Pancreas (tissue), 10 donors: ENCODE data around the gene LIN9. TPM values are rescaled to one million over a fixed set of nuclear protein-coding genes. Genes with fewer than 3 reads are reported as not detected.

ENCODE experiments used
- ATAC-seq, 4 donors: fragments of 200-7000 bp; cut with Tn5 transposase; one replicate each; pipeline versions ENCODE4 v1.8.0 to v1.9.1; 2020; ENCODE audit warnings: mild to moderate bottlenecking in 4 of 4, moderate library complexity in 4 of 4
- DNase-seq, 6 donors: peaks; one replicate each; pipeline ENCODE4 v3.0.0-alpha.2; 2020
- FAIRE-seq: peaks from 2 replicates; lab custom pipeline; 2012; peaks lifted over from hg19 to GRCh38; lab: Jason Lieb, UNC
- H3K27ac ChIP-seq, 4 donors: fragments of 200-600 bp; sonication (generic); 1 replicate in 3 of 4; 2 replicates in 1 of 4; pipeline versions ENCODE4 v1.5.0 to v1.8.0; 2020
- H3K27me3 ChIP-seq, 4 donors: fragments of 200-600 bp; one replicate each; pipeline ENCODE4 v1.8.0; 2021
- H3K36me3 ChIP-seq, 3 donors: fragments of 200-600 bp; sonication (generic) in 1 of 3; one replicate each; pipeline versions ENCODE4 v1.5.0 to v1.8.0; 2020 to 2021
- H3K4me1 ChIP-seq, 3 donors: fragments of 200-600 bp; one replicate each; pipeline ENCODE4 v1.8.0; 2021
- H3K4me3 ChIP-seq, 4 donors: fragments of 200-600 bp; sonication (generic) in 2 of 4; one replicate each; pipeline versions ENCODE4 v1.5.0 to v1.8.0; 2020 to 2021
- H3K9me3 ChIP-seq, 4 donors: fragments of 200-600 bp; one replicate each; pipeline ENCODE4 v1.8.0; 2021
- CTCF ChIP-seq, 4 donors: fragments of 200-600 bp; sonication (generic) in 3 of 4; IDR thresholded peaks; one replicate each; pipeline versions ENCODE4 v1.5.0 to v1.8.0; 2021; ENCODE audit warnings: antibody characterized with exemption in 4 of 4
- WGBS, 2 donors: extraction: QIAGEN DNeasy Blood & Tissue Kit; methylation state at CpG; one replicate each; pipeline ENCODE4 v1.1.7; 2013; 5-methylcytosine and 5-hydroxymethylcytosine counted together
- intact Hi-C, 3 donors: fragments of 100-400 bp; cut with DNase I; formaldehyde crosslinking; loops; one replicate each; pipeline versions ENCODE4 v1.11.1 to v1.14.2; 2022
- polyA plus RNA-seq, 2 donors: library from polyadenylated mRNA; stranded (reverse); fragments of 200-250 nt; gene quantifications; one replicate each; pipeline ENCODE4 v1.2.3, GENCODE V29; 2013
- total RNA-seq, 6 donors: library from RNA; stranded (reverse); fragmentation: NEBNext Ultra II Directional in 4 of 6; extraction: Animal tissue kit (Norgen Biotek cat#: 25700) in 4 of 6; gene quantifications; one replicate each; pipeline versions ENCODE4 v1.2.1 to v1.2.4, GENCODE V29; 2021 to 2023
- donor health status: healthy with polysubstance abuse.
- donor health status: DM: no; HTN: no; CAD: no; lungs with moderate emphysema.
- donor health status: DM: no; HTN: no; CAD: no.
- donor health status: control.
- donor health status: control.
- donor health status: Bipolar disorder and iron deficiency.
- donor health status: DM: yes; HTN: yes; CAD: no.
- donor health status: DM: no; HTN: no; CAD: no.
- donor health status: DM: no; HTN: no; CAD: no.
- donor health status: DM: yes; HTN: yes; CAD: no.

Gene LIN9
- total and polyA plus RNA-seq, 8 donors: 0.57 to 2.2 (median 1.2) TPM

- WGBS, 2 donors: 50 to 55% methylated on average over 5 of the region's 5 CpGs
- ATAC-seq: peak in 1 of 4 donors; percentile 39
- no peak overlapping the region for H3K4me3 ChIP-seq
- no peaks in the 10 kb centered on the region for H3K36me3 ChIP-seq
- no peaks in the 10 kb centered on the region for H3K27me3 ChIP-seq
- DNase-seq: no peak
- no peaks in the 10 kb centered on the region for H3K4me1 ChIP-seq
- no peak overlapping the region for H3K27ac ChIP-seq
- intact Hi-C loops: no loop called here
- H3K9me3 ChIP-seq: no peaks in the 10 kb centered on the region
- no peak for TF ChIP-seq CTCF (IDR thresholded peaks at IDR 0.05)
- FAIRE-seq: no peak
These were observed 107.9 kb downstream of the LIN9 start for GRCh38 chr1:226201029-226201593.

- H3K27ac ChIP-seq: no peak overlapping the region
- H3K4me3 ChIP-seq: no peak overlapping the region
- H3K27me3 ChIP-seq: no peaks in the 10 kb centered on the region
- no peak for DNase-seq
- intact Hi-C loops: loop anchor here in 1 of 3 donors (5.0 kb wide), 1 partner anchor 73 kb away; no protein-coding TSS in a partner anchor
- WGBS, 2 donors: 55 to 75% methylated on average over 2 of the region's 2 CpGs
- no peaks in the 10 kb centered on the region for H3K4me1 ChIP-seq
- no peak for ATAC-seq
- H3K9me3 ChIP-seq: no peaks in the 10 kb centered on the region
- H3K36me3 ChIP-seq: no peaks in the 10 kb centered on the region
- TF ChIP-seq CTCF (IDR thresholded peaks at IDR 0.05): no peak
- no peak for FAIRE-seq
These were observed 109.0 kb downstream of the LIN9 start for GRCh38 chr1:226199971-226200370.

GRCh38 chr1:226195144-226195543, 113.8 kb downstream of the LIN9 start:
- 71 to 80% methylated on average over 1 of the region's 1 CpG for WGBS, 2 donors

GRCh38 chr1:226187380-226187779, 121.6 kb downstream of the LIN9 start:
- peaks cover 6 to 13% (median 11%) of the 10 kb centered on the region in 3 donors for H3K4me1 ChIP-seq
- no peaks in the 10 kb centered on the region for H3K36me3 ChIP-seq
- no peak for DNase-seq
- intact Hi-C loops: no loop called here
- TF ChIP-seq CTCF (IDR thresholded peaks at IDR 0.05): no peak
- H3K27me3 ChIP-seq: no peaks in the 10 kb centered on the region
- ATAC-seq: no peak
- H3K9me3 ChIP-seq: no peaks in the 10 kb centered on the region
- no peak for FAIRE-seq
- WGBS, 2 donors: 79 to 86% methylated on average over 7 of the region's 7 CpGs
- H3K27ac ChIP-seq: peak overlapping the region in 1 of 4 donors; percentile 93
- peak overlapping the region in 3 of 4 donors; percentile 94 to 97 (median 96) for H3K4me3 ChIP-seq

More at GRCh38 chr1:226195144-226195543, 113.8 kb downstream of the LIN9 start:
- ATAC-seq: no peak
- no peak overlapping the region for H3K27ac ChIP-seq
- no peak for DNase-seq
- FAIRE-seq: no peak
- no peaks in the 10 kb centered on the region for H3K9me3 ChIP-seq
- no peaks in the 10 kb centered on the region for H3K36me3 ChIP-seq
- H3K4me1 ChIP-seq: no peaks in the 10 kb centered on the region
- H3K27me3 ChIP-seq: no peaks in the 10 kb centered on the region
- no peak for TF ChIP-seq CTCF (IDR thresholded peaks at IDR 0.05)
- intact Hi-C loops: loop anchor here in 1 of 3 donors (5.0 kb wide), 1 partner anchor 68 kb away; no protein-coding TSS in a partner anchor
- H3K4me3 ChIP-seq: no peak overlapping the region

- 9 to 11% methylated on average over 10 of the region's 10 CpGs for WGBS, 2 donors
- Histone ChIP-seq H3K4me3 (peak overlapping the region; percentile 89 to 97 (median 95)), H3K27ac (peak overlapping the region; percentile 88 to 93 (median 90)), H3K36me3 (no peaks in the 10 kb centered on the region), H3K27me3 (no peaks in the 10 kb centered on the region), H3K4me1 (peaks cover 6 to 17% (median 12%) of the 10 kb centered on the region in 3 donors), H3K9me3 (no peaks in the 10 kb centered on the region)
- intact Hi-C loops: no loop called here
- ATAC-seq (no peak), FAIRE-seq (no peak), DNase-seq (no peak)
- no peak for TF ChIP-seq CTCF (IDR thresholded peaks at IDR 0.05)
These were observed 122.0 kb downstream of the LIN9 start for GRCh38 chr1:226187019-226187322.
